Activated naive CD8-positive, alpha-beta T cell treated with anti-CD3 and anti-CD28 coated beads for 36 hours (primary cell): ENCODE results near the gene TP53. TPM values are rescaled to one million over a fixed set of nuclear protein-coding genes. Genes with fewer than 3 reads are reported as not detected.
"Not testable (repeated sequence)": the region's sequence is repeated elsewhere in the genome, so short reads cannot be mapped to it uniquely, and the experiment has no call there.

ENCODE experiments used
- DNase-seq: peaks from one replicate; pipeline ENCODE4 v3.0.0; 2021
- H3K27ac Mint-ChIP-seq: one replicate; pipeline ENCODE4 v1.8.0; 2022; ENCODE audit warnings: mild to moderate bottlenecking, moderate library complexity, mixed read lengths
- H3K27me3 Mint-ChIP-seq: one replicate; pipeline ENCODE4 v1.8.0; 2022; ENCODE audit warnings: mild to moderate bottlenecking, mixed read lengths
- H3K36me3 Mint-ChIP-seq: one replicate; pipeline ENCODE4 v1.8.0; 2021; ENCODE audit warnings: mild to moderate bottlenecking, mixed read lengths
- H3K4me1 Mint-ChIP-seq: one replicate; pipeline ENCODE4 v1.8.0; 2021; ENCODE audit warnings: mixed read lengths
- H3K4me3 Mint-ChIP-seq: one replicate; pipeline ENCODE4 v1.8.0; 2022; ENCODE audit warnings: mild to moderate bottlenecking, moderate library complexity, mixed read lengths
- H3K9me3 Mint-ChIP-seq: one replicate; pipeline ENCODE4 v1.8.0; 2022; ENCODE audit warnings: mixed read lengths
- total RNA-seq, 2 experiments: library from RNA; stranded (reverse); gene quantifications; one replicate each; pipeline ENCODE4 v1.2.3, GENCODE V29; 2021

TP53 gene
- total RNA-seq, 2 experiments from 2014 or later = 137 to 142 TPM

DNA sequence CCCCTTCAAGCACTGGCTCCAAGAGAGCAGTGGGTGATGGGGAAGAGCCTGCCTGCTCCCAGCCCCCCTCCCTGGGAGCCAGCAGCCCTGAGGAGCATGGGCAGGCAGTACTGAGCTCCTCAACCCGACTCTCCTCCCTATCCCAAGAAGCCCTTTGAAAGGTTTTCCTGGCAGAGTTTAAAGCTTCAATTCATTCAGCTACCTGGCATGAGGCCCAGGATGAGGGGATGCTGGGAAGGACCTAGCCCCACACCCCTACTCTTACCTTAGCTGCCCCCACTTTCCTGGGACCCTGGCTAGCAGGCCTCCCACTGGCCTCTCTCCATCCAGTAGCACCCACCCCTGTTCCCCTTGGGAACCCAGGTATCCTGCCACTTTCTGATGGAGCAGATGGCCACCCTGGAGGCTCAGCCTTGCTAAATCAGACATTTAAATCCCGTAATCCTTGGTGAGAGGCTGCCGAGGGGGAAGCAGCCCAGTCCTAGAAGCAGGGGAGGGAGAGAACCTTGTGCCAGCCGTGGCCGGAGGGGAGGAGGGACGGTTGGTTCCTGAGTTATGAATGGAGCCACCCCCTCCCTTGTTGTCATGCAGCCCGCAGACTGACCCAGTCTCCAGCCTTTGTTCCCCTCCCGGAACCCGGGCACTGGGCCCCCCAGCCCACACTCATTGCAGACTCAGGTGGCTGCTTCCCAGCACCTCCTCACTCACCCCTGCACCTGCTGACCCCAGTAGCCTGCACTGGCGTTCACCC is 19.5 kb downstream of the TP53 start:
- H3K27me3 Mint-ChIP-seq = no peaks in the 10 kb centered on the region
- H3K4me3 Mint-ChIP-seq = no peak overlapping the region
- no peak overlapping the region for H3K27ac Mint-ChIP-seq
- H3K36me3 Mint-ChIP-seq = peaks cover 14% of the 10 kb centered on the region
- no peaks in the 10 kb centered on the region for H3K4me1 Mint-ChIP-seq
- no peak for DNase-seq
- H3K9me3 Mint-ChIP-seq = no peaks in the 10 kb centered on the region

- DNase-seq = no peak
- Mint-ChIP-seq H3K4me1 (no peaks in the 10 kb centered on the region), H3K27ac (no peak overlapping the region), H3K9me3 (no peaks in the 10 kb centered on the region), H3K27me3 (peaks cover 4% of the 10 kb centered on the region), H3K4me3 (no peak overlapping the region), H3K36me3 (no peaks in the 10 kb centered on the region)
Measured at GRCh38 chr17:7656958-7657609, 30.2 kb downstream of the TP53 start.

DNA sequence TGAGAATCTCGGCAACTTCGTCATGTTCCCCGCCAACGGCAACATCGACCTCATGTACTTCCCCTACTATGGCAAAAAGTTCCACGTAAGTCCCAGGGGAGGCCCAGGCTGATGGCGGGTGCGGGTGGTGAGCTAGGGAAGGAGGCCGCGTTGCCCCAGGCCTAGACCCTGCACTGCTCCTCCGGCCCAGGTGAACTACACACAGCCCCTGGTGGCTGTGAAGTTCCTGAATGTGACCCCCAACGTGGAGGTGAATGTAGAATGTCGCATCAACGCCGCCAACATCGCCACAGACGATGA is 31.8 kb downstream of the TP53 start:
- Mint-ChIP-seq H3K4me1 (peaks cover 5% of the 10 kb centered on the region), H3K4me3 (no peak overlapping the region), H3K36me3 (no peaks in the 10 kb centered on the region), H3K27ac (no peak overlapping the region), H3K27me3 (peaks cover 15% of the 10 kb centered on the region), H3K9me3 (no peaks in the 10 kb centered on the region)
- no peak for DNase-seq

GRCh38 chr17:7654832-7655540 is 32.3 kb downstream of the TP53 start:
- DNase-seq = no peak
- no peaks in the 10 kb centered on the region for H3K9me3 Mint-ChIP-seq
- H3K36me3 Mint-ChIP-seq = no peaks in the 10 kb centered on the region
- peaks cover 10% of the 10 kb centered on the region for H3K4me1 Mint-ChIP-seq
- no peak overlapping the region for H3K4me3 Mint-ChIP-seq
- peaks cover 20% of the 10 kb centered on the region for H3K27me3 Mint-ChIP-seq
- H3K27ac Mint-ChIP-seq = no peak overlapping the region

DNA sequence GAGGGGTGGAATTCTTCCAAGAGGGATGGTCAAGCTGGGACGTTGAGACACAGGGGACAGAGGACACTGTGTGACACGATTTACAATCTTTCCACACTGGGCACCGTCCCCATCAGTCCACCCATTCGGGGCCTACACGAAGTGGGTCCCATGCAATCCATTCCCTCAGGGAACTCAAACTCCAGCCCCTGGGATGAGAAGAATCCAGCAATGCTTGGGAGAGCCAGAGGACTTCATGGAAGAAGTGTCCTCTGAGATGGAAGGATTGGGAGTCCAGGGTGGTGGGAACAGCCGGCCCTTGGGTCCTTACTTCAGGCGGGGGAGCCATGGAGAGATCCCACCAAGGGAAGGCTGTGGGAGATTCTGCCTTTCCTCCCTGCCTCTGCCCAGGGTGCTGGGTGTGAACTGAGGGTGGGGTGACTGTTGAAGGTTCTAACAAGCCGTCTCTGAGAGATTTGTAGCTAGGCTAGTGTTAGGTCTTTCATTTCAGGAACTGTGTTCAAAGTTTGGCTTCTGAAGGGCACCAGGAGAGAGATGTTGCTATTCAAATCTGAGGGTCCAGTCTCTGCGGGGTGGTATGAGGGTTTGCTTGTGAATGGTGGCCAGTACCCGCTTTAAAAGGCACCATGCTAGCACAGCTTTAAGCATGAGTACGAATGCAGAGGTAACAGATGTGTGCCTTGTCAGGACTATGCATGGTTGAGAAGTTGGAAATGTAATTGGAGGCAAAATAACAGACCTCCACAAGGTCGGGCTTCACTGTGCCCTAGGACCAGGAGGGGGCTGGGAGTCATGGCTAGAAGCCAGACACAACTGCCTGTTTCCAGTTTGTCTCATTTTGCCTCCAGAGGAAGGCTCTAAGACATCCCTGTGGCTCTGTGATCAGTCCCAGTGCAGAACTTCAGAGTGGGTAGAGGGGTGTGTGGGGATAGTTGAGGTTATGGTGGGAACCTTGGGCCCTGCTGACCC is 34.6 kb downstream of the TP53 start:
- H3K36me3 Mint-ChIP-seq = no peaks in the 10 kb centered on the region
- H3K9me3 Mint-ChIP-seq = no peaks in the 10 kb centered on the region
- no peak overlapping the region for H3K4me3 Mint-ChIP-seq
- DNase-seq = no peak
- H3K4me1 Mint-ChIP-seq = peaks cover 13% of the 10 kb centered on the region
- peaks cover 31% of the 10 kb centered on the region for H3K27me3 Mint-ChIP-seq
- no peak overlapping the region for H3K27ac Mint-ChIP-seq

- Mint-ChIP-seq H3K4me3 (no peak overlapping the region), H3K27me3 (peaks cover 31% of the 10 kb centered on the region), H3K36me3 (no peaks in the 10 kb centered on the region), H3K27ac (no peak overlapping the region), H3K9me3 (no peaks in the 10 kb centered on the region), H3K4me1 (peaks cover 13% of the 10 kb centered on the region)
- DNase-seq = no peak
Measured at GRCh38 chr17:7651665-7652387, 35.5 kb downstream of the TP53 start.

DNA sequence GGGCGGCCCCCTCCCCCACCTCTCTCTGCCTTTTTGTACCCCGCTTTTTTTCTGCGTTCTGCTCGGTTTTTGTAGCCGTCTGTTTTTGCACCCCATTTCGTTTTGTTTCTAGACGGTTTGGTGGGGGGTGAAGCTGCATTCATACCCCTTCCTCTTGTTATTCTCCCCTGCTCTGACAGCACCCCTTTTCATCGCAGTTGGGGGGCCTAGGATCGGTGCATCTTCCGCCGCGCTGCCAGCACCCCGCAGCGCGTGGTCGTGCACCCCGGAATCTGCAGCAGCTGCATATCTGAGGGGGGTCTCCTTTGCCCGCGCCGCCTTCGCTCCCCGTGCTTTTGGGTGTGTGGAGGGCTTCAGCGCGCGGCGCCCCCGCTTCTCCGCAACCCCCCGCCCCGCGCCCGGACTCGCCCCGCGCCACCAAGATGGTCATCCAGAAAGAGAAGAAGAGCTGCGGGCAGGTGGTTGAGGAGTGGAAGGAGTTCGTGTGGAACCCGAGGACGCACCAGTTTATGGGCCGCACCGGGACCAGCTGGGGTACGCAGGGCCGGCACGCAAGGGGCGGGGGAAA is 36.1 kb downstream of the TP53 start:
- no peaks in the 10 kb centered on the region for H3K36me3 Mint-ChIP-seq
- H3K4me3 Mint-ChIP-seq = peak overlapping the region; percentile 75
- no peaks in the 10 kb centered on the region for H3K9me3 Mint-ChIP-seq
- peaks cover 31% of the 10 kb centered on the region for H3K27me3 Mint-ChIP-seq
- H3K27ac Mint-ChIP-seq = no peak overlapping the region
- H3K4me1 Mint-ChIP-seq = peaks cover 13% of the 10 kb centered on the region
- no peak for DNase-seq

GRCh38 chr17:7650509-7651096 is 36.7 kb downstream of the TP53 start, which contains the start of gene ATP1B2:
Gene ATP1B2, plus strand, starts transcription at chr17:7650926. Its CDS starts 593 bp downstream, at chr17:7651519.
- DNase-seq = peak; percentile 71
- Mint-ChIP-seq H3K27me3 (peaks cover 31% of the 10 kb centered on the region), H3K27ac (peak within 1 kb of the TSS; percentile 2), H3K4me3 (peak within 1 kb of the TSS; percentile 80), H3K36me3 (no peaks in the 10 kb centered on the region), H3K9me3 (no peaks in the 10 kb centered on the region), H3K4me1 (peaks cover 13% of the 10 kb centered on the region)

- H3K4me1 Mint-ChIP-seq = peaks cover 17% of the 10 kb centered on the region
- no peaks in the 10 kb centered on the region for H3K36me3 Mint-ChIP-seq
- no peak for DNase-seq
- no peak overlapping the region for H3K27ac Mint-ChIP-seq
- no peaks in the 10 kb centered on the region for H3K9me3 Mint-ChIP-seq
- no peak overlapping the region for H3K4me3 Mint-ChIP-seq
- peaks cover 26% of the 10 kb centered on the region for H3K27me3 Mint-ChIP-seq
Measured at GRCh38 chr17:7647018-7647417, 40.3 kb downstream of the TP53 start.

GRCh38 chr17:7646457-7646856 is 40.8 kb downstream of the TP53 start:
- peaks cover 23% of the 10 kb centered on the region for H3K27me3 Mint-ChIP-seq
- H3K27ac Mint-ChIP-seq = no peak overlapping the region
- no peak overlapping the region for H3K4me3 Mint-ChIP-seq
- H3K36me3 Mint-ChIP-seq = no peaks in the 10 kb centered on the region
- H3K9me3 Mint-ChIP-seq = no peaks in the 10 kb centered on the region
- no peak for DNase-seq
- H3K4me1 Mint-ChIP-seq = peaks cover 17% of the 10 kb centered on the region

DNA sequence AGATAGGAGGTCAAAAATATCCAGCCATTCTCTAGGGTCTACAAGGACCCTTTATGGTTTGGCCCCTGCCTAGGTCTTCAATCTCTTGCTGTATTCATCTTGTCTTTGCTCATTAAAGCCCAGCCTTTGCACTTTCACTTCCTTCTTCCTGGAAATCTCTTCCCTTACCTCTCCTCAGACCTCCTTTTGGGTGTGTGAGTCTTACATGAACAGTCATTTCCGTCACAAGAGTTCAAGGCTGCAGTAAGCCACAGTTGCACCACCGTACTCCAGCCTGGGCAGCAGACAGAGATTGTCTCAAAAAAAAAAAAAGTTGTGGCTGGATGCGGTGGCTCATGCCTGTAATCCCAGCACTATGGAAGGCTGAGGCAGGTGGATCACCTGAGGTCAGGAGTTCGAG is 42.5 kb downstream of the TP53 start:
- Mint-ChIP-seq H3K4me1 (peaks cover 4% of the 10 kb centered on the region), H3K4me3 (no peak overlapping the region), H3K9me3 (no peaks in the 10 kb centered on the region), H3K36me3 (no peaks in the 10 kb centered on the region), H3K27ac (no peak overlapping the region), H3K27me3 (peaks cover 9% of the 10 kb centered on the region)
- no peak for DNase-seq

DNA sequence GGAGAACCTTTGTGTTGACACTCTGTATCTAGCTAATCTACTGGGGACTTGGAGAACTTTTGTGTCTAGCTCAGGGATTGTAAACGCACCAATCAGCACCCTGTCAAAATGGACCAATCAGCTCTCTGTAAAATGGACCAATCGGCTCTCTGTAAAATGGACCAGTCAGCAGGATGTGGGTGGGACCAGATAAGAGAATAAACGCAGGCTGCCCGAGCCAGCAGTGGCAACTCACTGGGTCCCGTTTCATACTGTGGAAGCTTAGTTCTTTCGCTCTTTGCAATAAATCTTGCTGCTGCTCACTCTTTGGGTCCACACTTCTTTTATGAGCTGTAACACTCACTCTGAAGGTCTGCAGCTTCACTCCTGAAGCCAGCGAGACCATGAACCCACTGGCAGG is 45.7 kb downstream of the TP53 start:
- not testable (repeated sequence) for H3K4me3 Mint-ChIP-seq, H3K36me3 Mint-ChIP-seq, H3K27ac Mint-ChIP-seq, H3K27me3 Mint-ChIP-seq, DNase-seq, H3K4me1 Mint-ChIP-seq, H3K9me3 Mint-ChIP-seq

GRCh38 chr17:7640783-7641182 is 46.5 kb downstream of the TP53 start:
- H3K36me3 Mint-ChIP-seq = no peaks in the 10 kb centered on the region
- H3K4me3 Mint-ChIP-seq = no peak overlapping the region
- no peaks in the 10 kb centered on the region for H3K9me3 Mint-ChIP-seq
- no peak overlapping the region for H3K27ac Mint-ChIP-seq
- no peak for DNase-seq
- peaks cover 4% of the 10 kb centered on the region for H3K4me1 Mint-ChIP-seq
- no peaks in the 10 kb centered on the region for H3K27me3 Mint-ChIP-seq

- Mint-ChIP-seq H3K4me1 (no peaks in the 10 kb centered on the region), H3K36me3 (no peaks in the 10 kb centered on the region)
Measured at GRCh38 chr17:7636163-7636562, 51.1 kb downstream of the TP53 start.

More at GRCh38 chr17:7636163-7636562, 51.1 kb downstream of the TP53 start:
- Mint-ChIP-seq H3K27me3 (no peaks in the 10 kb centered on the region), H3K4me3 (no peak overlapping the region), H3K27ac (no peak overlapping the region), H3K9me3 (no peaks in the 10 kb centered on the region)
- no peak for DNase-seq
